Lower lobe of right lung (tissue), 2 donors: ENCODE measurements around the gene RIBC1. TPM values are rescaled to one million over a fixed set of nuclear protein-coding genes. Genes with fewer than 3 reads are reported as not detected.
"Not testable (repeated sequence)": the region's sequence is repeated elsewhere in the genome, so short reads cannot be mapped to it uniquely, and the experiment has no call there.

ENCODE experiments used
- ATAC-seq, 2 donors: fragments of 200-7000 bp; cut with Tn5 transposase; one replicate each; pipeline ENCODE4 v1.9.1; 2020 to 2022; ENCODE audit warnings: mild to moderate bottlenecking in 2 of 2, moderate library complexity in 2 of 2
- DNase-seq: peaks from one replicate; pipeline ENCODE4 v3.0.0-alpha.2; 2020
- H3K27ac ChIP-seq: fragments of 200-600 bp; one replicate; pipeline ENCODE4 v1.8.0; 2022
- H3K27me3 ChIP-seq: fragments of 200-600 bp; one replicate; pipeline ENCODE4 v1.8.0; 2022; ENCODE audit warnings: low read depth
- H3K36me3 ChIP-seq: fragments of 200-600 bp; one replicate; pipeline ENCODE4 v1.8.0; 2022; ENCODE audit warnings: mild to moderate bottlenecking
- H3K4me1 ChIP-seq: fragments of 200-600 bp; one replicate; pipeline ENCODE4 v1.8.0; 2022
- H3K4me3 ChIP-seq: fragments of 200-600 bp; one replicate; pipeline ENCODE4 v1.8.0; 2022; ENCODE audit warnings: mild to moderate bottlenecking
- H3K9me3 ChIP-seq: fragments of 200-600 bp; one replicate; pipeline ENCODE4 v1.8.0; 2022
- intact Hi-C: fragments of 100-400 bp; cut with DNase I; formaldehyde crosslinking; loops from one replicate; pipeline ENCODE4 v1.11.0; 2022
- total RNA-seq: library from RNA; stranded (reverse); fragmentation: NEBNext Ultra II Directional; extraction: Animal tissue kit (Norgen Biotek cat#: 25700); gene quantifications from one replicate; pipeline ENCODE4 v1.2.1, GENCODE V29; 2021
- TF ChIP-seq, protein P1 (sequence below): fragments of 200-600 bp; IDR thresholded peaks from one replicate; pipeline ENCODE4 v1.8.0; 2022; ENCODE audit warnings: antibody characterized with exemption, mild to moderate bottlenecking
- donor health status: DM: no; HTN: yes; CAD: no; lungs with severe emphysema.

RIBC1 gene
- total RNA-seq, 1 donor from 2014 or later, result 3.0 TPM

DNA sequence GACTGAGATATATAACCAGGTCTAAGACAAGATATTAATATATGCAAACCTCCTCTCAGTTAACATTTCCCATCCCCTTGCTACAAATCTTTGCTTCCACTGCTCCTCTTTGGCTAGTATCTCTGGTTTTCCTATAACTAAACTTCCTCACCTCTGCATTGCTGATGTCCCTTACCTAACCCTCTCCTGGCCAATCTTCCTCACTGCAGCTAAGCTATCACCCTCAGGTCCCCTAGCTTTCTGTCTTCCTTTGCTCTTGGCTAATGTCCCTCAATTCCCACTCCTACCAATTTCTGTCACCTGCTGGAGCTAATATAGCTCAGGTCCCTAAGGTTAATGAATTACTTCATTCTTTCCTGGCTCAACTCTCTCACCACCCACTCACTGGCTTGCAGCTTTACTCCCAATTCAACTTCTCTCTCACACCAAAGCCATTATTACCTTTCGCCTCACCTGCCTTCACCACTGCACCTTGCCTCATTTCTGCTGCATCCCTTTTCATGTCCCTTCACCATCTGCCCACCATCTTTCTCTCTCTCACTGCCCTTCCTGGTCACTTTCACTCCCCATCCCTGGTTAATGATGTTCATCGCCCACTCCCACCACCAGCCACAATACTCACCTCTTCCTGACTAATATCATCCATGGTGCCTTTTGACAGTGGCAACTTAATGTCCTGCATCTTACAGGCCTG is 26.9 kb upstream of the RIBC1 start:
- TF ChIP-seq, protein P1, sequence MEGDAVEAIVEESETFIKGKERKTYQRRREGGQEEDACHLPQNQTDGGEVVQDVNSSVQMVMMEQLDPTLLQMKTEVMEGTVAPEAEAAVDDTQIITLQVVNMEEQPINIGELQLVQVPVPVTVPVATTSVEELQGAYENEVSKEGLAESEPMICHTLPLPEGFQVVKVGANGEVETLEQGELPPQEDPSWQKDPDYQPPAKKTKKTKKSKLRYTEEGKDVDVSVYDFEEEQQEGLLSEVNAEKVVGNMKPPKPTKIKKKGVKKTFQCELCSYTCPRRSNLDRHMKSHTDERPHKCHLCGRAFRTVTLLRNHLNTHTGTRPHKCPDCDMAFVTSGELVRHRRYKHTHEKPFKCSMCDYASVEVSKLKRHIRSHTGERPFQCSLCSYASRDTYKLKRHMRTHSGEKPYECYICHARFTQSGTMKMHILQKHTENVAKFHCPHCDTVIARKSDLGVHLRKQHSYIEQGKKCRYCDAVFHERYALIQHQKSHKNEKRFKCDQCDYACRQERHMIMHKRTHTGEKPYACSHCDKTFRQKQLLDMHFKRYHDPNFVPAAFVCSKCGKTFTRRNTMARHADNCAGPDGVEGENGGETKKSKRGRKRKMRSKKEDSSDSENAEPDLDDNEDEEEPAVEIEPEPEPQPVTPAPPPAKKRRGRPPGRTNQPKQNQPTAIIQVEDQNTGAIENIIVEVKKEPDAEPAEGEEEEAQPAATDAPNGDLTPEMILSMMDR, result no peak
- Histone ChIP-seq H3K4me3 (no peak overlapping the region), H3K9me3 (no peaks in the 10 kb centered on the region), H3K4me1 (no peaks in the 10 kb centered on the region), H3K27ac (no peak overlapping the region), H3K36me3 (peaks cover 75% of the 10 kb centered on the region), H3K27me3 (no peaks in the 10 kb centered on the region)
- intact Hi-C loops, result no loop called here
- DNase-seq (no peak), ATAC-seq (no peak)

GRCh38 chrX:53398216-53398615 is 24.5 kb upstream of the RIBC1 start:
- Histone ChIP-seq H3K9me3 (no peaks in the 10 kb centered on the region), H3K27ac (no peak overlapping the region), H3K4me1 (no peaks in the 10 kb centered on the region), H3K27me3 (no peaks in the 10 kb centered on the region), H3K36me3 (peaks cover 89% of the 10 kb centered on the region), H3K4me3 (no peak overlapping the region)
- DNase-seq (no peak), ATAC-seq (no peak)
- TF ChIP-seq, protein P1, result no peak
- intact Hi-C loops, result no loop called here

DNA sequence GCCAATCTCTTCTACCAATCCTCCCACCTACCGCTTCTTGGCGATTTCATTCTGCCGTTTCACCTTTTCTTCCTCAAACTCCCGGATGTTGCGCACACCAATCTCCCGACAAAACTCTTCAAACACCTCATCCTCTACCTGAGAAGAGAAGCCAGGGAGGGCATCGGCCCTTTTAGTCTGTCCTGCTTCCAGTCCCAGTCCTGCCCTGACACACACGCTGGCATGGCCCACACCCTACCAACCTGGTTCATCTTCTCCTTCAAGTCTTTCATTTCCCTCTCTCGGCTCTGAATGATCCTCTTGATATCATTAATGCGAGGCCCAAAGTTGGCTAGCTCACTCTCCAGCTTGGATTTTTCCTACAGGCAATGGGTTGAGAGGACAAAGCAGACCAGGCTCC is 19.1 kb upstream of the RIBC1 start:
- peaks cover 98% of the 10 kb centered on the region for H3K36me3 ChIP-seq
- H3K9me3 ChIP-seq, result no peaks in the 10 kb centered on the region
- H3K27me3 ChIP-seq, result no peaks in the 10 kb centered on the region
- TF ChIP-seq, protein P1, result no peak
- intact Hi-C loops, result no loop called here
- no peak for DNase-seq
- no peaks in the 10 kb centered on the region for H3K4me1 ChIP-seq
- no peak overlapping the region for H3K4me3 ChIP-seq
- no peak for ATAC-seq
- H3K27ac ChIP-seq, result no peak overlapping the region

GRCh38 chrX:53412446-53412845 is 10.2 kb upstream of the RIBC1 start:
- peaks cover 75% of the 10 kb centered on the region for H3K36me3 ChIP-seq
- no peaks in the 10 kb centered on the region for H3K27me3 ChIP-seq
- TF ChIP-seq, protein P1, result no peak
- no peaks in the 10 kb centered on the region for H3K4me1 ChIP-seq
- no peaks in the 10 kb centered on the region for H3K9me3 ChIP-seq
- H3K4me3 ChIP-seq, result no peak overlapping the region
- DNase-seq (no peak), ATAC-seq (no peak)
- intact Hi-C loops, result no loop called here
- no peak overlapping the region for H3K27ac ChIP-seq

DNA sequence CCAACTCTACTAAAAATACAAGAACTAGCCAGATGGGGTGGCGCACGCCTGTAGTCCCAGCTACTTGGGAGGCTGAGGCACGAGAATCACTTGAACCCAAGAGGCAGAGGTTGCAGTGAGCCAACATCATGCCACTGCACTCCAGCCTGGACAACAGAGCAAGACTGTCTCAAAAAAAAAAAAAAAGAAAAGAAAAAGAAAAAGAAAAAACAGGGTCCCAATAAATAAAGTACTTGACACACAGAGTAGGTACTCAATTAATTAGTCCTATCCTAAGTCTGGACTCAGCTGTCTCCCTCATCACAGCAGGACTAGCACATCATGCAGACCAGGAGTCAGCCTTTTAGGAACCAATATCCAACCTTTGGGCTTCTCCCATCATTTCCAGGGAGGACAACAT is 2.3 kb upstream of the RIBC1 start:
- H3K36me3 ChIP-seq, H3K27ac ChIP-seq, DNase-seq, H3K4me3 ChIP-seq, ATAC-seq, H3K4me1 ChIP-seq, intact Hi-C loops, H3K9me3 ChIP-seq, H3K27me3 ChIP-seq: not testable (repeated sequence)

- H3K4me3 ChIP-seq, result peak overlapping the region; percentile 68
- ATAC-seq (no peak), DNase-seq (no peak)
- H3K9me3 ChIP-seq, result no peaks in the 10 kb centered on the region
- TF ChIP-seq, protein P1, result no peak
- intact Hi-C loops, result no loop called here
- no peaks in the 10 kb centered on the region for H3K27me3 ChIP-seq
- H3K27ac ChIP-seq, result no peak overlapping the region
- no peaks in the 10 kb centered on the region for H3K36me3 ChIP-seq
- H3K4me1 ChIP-seq, result peaks cover 8% of the 10 kb centered on the region
These were observed 1.5 kb upstream of the RIBC1 start for GRCh38 chrX:53421125-53421524.
